GM12892 (cell line): ENCODE measurements around the gene SPI1.
"Not testable (repeated sequence)": the region's sequence is repeated elsewhere in the genome, so short reads cannot be mapped to it uniquely, and the experiment has no call there.

Source experiments
- DNase-seq: peaks from one replicate; pipeline ENCODE4 v3.0.0; 2011; ENCODE audit not compliant: insufficient read length
- FAIRE-seq: peaks from 2 replicates; lab custom pipeline; 2011; peaks lifted over from hg19 to GRCh38; lab: Jason Lieb, UNC
- POLR2A ChIP-seq: IDR thresholded peaks from 2 replicates; pipeline ENCODE4 v1.6.1; 2011; ENCODE audit warnings: low read depth, low read length, control low read depth
- POLR2AphosphoS5 ChIP-seq: IDR thresholded peaks from 2 replicates; pipeline ENCODE4 v1.6.1; 2011; ENCODE audit warnings: low read depth, low read length, control low read depth
- TAF1 ChIP-seq: IDR thresholded peaks from 2 replicates; pipeline ENCODE4 v1.6.1; 2011; ENCODE audit warnings: low read depth, mild to moderate bottlenecking, control low read depth, low read length, borderline replicate concordance

Gene SPI1

DNA sequence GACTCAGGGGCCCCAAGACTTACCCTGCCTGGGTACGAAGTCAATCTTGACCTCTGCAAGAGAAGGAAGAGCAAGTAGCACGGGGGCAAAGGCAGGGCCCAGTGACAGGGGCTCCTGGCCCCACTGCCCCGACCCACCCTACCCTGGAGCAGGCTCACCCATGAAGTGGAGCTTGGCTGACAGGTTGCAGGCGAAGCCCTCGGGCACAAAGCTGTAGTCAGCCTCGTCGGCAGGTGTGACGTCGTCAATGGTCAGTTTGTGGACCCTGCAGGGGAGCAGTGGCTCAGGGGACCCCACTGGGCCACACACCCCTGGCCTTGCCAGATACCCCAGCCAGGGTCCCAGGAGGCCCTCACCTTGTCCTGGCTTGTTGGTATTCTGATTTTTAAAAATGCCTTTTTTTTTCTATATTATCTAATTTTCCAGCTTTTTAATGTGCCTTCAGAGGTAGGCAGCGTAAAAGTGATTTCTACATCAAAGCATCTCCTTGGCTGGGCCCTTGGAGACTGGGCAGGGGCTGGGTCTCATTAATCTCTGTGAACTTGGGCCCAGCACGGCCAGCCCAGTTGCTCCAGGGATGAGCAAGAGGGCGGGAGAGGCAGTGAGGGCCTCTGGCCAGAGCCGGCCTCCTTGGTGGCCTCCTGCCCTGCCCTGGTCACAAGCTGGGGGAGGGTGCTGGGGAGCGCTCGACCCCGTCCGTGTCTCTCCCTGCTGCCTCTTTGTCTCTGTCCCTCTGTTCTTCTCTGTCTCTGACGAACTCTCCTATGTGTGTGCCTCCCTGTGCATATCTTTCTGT, 37.2 kb downstream of the SPI1 start:
- TF ChIP-seq POLR2AphosphoS5: no peak
- TF ChIP-seq POLR2A: no peak
- no peak for TF ChIP-seq TAF1
- FAIRE-seq (no peak), DNase-seq (no peak)

DNA sequence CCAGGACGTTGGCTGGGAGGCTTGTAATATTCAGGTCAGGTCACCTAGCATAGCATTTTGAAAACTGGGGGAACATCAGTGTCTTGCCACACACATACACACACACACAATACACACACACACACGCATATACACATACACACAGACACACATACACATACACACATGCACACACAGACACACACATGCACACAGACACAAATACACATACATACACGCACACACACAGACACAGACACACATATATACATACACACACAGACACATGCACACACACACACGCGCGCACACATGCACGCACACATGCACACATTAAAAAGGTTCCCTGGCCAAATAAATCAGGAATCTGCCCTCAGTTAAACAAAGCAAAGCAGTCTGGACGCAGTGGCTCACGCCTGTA, 38.3 kb downstream of the SPI1 start:
- peak; percentile 60 for FAIRE-seq
- TF ChIP-seq TAF1 (no peak), POLR2A (no peak), POLR2AphosphoS5 (no peak)
- no peak for DNase-seq

- no peak for DNase-seq
- TF ChIP-seq POLR2A: no peak
- no peak for TF ChIP-seq POLR2AphosphoS5
- TF ChIP-seq TAF1: no peak
- FAIRE-seq: no peak
Measured at GRCh38 chr11:47338396-47339241, 39.7 kb downstream of the SPI1 start.

DNA sequence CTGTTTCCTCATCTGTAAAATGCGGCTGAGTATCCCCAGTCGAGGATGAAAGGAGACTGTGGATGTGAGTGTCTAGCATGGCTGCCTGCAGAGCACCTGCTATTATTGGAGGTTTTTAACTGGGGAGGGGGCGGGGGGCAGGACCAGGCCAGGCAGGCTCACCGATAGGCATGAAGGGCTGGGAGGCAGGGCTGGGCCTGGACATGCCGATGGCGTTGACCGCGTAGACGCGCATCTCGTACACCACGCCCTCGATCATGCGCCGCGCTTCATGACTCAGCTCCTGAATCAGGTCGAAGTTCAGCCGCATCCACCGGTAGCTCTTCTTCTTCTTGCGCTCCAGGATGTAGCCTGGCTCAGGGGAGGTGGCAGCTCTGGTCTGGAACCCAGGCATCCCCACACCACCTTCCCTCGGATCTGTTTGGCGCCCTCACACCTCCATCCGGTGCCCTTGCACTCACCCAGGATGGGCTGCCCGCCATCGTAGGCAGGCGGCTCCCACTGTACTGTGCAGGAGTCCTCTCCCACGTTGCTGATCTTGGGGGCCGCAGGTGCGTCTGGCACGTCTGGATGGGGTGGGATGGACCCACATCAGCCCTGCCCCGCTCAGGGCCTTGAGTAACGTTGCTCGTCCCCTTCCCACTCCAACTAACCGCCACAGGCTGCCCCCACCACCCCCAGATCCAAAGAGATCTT, 41.0 kb downstream of the SPI1 start:
- FAIRE-seq (no peak), DNase-seq (no peak)
- TF ChIP-seq POLR2AphosphoS5 (no peak), TAF1 (no peak), POLR2A (no peak)

DNA sequence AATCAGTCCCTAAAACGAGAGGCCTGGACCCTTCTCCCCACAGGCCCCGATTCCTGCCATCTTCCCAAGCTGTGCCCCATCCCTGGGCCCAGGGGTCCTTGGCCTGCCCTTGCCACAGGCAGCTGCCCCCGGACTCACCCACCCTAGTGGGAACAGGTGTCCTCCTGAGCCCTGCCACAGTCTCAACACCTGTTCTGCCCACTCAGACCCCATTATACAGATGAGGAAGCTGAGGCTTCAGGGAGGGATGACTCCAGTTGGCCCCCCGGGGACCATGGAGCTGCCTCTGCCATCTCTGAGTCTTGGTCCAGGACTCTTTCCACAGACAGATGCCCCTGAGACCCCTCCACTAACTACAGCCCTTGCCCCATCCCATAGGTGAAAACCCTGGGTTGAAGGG, 41.8 kb downstream of the SPI1 start:
- TF ChIP-seq POLR2AphosphoS5 (no peak), POLR2A (no peak), TAF1 (no peak)
- no peak for DNase-seq
- no peak for FAIRE-seq

GRCh38 chr11:47335733-47336132, 42.6 kb downstream of the SPI1 start:
- TF ChIP-seq POLR2AphosphoS5 (no peak), TAF1 (no peak), POLR2A (no peak)
- DNase-seq (no peak), FAIRE-seq (no peak)

GRCh38 chr11:47334699-47335411, 43.5 kb downstream of the SPI1 start:
- not testable (repeated sequence) for FAIRE-seq, DNase-seq

DNA sequence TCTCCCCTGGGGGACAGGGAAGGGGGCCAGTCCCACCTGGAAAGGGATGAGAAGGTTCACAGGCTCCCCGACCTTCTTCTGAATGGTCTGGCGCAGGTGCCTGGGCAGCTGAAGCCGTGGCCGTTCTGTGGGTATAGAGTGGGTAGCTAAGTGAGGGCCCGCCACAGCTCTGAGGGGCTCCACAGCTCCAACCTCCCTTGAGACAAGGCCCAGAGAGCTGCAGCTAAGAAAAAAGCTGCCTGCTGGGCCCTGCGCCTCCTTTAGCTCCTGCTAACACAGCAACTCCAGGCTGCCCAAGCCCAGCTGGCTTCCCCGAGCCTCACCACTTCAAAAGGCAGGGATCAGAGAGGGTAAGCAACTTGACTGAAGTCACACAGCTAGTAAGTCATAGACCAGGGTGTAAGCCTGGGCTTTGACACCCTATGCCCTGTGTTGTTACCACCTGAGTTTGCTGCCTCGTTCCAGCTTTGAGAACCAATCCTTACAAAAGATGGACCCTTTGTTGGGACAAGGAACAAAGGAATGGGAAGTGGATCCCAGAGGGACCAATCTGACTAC, 44.4 kb downstream of the SPI1 start:
- DNase-seq: no peak
- no peak for TF ChIP-seq POLR2AphosphoS5
- no peak for TF ChIP-seq POLR2A
- no peak for TF ChIP-seq TAF1
- FAIRE-seq: no peak

- no peak for DNase-seq
- no peak for FAIRE-seq
- TF ChIP-seq POLR2AphosphoS5 (no peak), POLR2A (no peak), TAF1 (no peak)
Measured at GRCh38 chr11:47333526-47333845, 44.9 kb downstream of the SPI1 start.

GRCh38 chr11:47332791-47333525, 45.4 kb downstream of the SPI1 start:
- DNase-seq (no peak), FAIRE-seq (no peak)
- TF ChIP-seq TAF1 (no peak), POLR2AphosphoS5 (no peak), POLR2A (no peak)
